RCC 7860 (cell line): ENCODE measurements around the gene MAPK8.

Experiments
- DNase-seq: peaks from one replicate; pipeline ENCODE4 v3.0.0-alpha.2; 2015; ENCODE audit warnings: low spot score
- FAIRE-seq: peaks from 2 replicates; lab custom pipeline; 2012; peaks lifted over from hg19 to GRCh38; lab: Jason Lieb, UNC

The MAPK8 gene

DNA sequence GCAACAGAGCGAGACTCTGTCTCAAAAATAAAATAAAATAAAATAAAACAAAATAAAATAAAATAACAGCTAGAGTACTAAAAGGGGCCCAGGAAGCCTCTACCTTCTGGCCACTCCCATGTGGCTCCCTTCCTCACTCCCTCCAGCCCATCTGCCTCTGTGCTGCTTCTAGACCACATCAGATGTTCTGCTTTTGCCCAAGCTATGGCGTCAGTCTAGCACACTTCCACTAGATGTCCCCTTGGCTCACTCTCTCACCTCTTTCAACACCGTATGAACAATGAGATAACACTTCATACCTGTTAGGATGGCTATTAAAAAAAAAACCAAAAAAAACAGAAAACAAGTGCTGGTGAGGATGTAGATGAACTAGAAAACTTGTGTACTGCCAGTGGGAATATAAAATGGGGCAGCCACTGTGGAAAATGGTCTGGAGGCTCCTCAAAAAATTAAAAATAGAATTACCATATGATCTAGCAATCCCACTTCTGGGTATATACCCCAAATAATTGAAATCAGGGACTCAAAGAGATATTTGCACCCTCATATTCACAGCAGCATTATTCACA lies 166.1 kb downstream of the MAPK8 start:
- FAIRE-seq (no peak), DNase-seq (no peak)

DNA sequence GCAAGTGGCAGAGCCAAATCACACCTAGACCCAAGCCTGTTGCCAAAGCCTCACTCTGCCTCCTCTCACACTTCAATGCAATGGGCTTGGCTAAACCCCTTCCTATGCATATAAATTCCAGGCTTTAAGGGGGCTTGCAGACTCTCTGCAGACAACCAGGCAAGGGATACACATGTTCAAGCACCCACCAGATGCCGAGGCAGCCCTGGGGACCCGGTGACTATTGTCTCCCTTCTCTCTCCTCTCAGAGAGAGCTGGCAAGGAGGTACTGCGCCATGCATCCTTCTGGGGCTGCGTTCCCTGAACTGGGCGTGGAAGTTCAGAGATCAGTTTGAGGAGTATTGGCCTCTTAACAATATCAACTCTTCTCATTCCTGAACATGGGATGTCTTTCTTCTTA lies 167.2 kb downstream of the MAPK8 start:
- no peak for DNase-seq
- no peak for FAIRE-seq

DNA sequence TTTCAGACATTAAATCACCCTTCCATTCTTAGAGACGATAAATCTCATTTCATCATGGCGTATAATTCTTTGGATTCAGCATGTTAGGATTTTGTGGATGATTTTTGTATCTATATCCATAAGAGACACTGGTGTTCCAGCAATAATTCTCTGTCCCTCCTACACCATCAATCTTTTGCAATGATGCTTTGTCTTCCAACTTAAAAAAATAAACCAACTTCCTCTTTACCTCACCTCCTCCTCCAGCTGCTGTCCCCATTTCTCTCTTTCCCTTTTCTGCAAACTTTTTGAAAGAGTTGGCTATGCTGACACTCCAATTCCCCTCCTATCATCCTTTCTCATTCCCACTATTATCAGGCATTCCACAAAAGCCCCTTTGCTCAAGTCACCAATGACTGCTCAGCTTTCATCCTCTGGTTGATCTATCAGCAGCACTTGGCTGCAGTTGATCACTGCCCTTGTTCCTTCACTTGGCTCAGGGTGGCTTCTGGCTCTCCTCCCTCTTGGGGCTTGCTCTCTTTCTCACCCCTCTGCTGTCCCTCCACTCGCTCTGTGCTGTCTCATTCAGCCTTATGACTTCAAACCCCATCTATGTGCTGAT lies 168.4 kb downstream of the MAPK8 start:
- FAIRE-seq, result no peak
- no peak for DNase-seq

DNA sequence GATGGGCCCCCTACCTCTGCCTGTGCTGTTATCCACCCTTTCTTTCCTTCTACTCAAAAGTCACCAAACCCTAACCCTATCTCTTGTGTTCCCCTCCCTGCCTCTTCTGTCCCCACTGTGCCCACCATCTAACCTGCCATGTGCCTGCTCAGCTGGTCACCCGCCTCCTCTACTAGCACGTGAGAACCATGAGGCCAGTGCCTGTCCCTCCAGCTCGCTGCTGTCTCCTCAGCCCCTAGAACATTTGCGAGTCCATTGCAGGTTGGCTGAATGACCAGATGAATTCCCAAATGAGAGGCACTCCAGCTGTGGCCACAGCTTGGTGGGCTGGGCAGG lies 169.4 kb downstream of the MAPK8 start:
- FAIRE-seq (no peak), DNase-seq (no peak)

DNA sequence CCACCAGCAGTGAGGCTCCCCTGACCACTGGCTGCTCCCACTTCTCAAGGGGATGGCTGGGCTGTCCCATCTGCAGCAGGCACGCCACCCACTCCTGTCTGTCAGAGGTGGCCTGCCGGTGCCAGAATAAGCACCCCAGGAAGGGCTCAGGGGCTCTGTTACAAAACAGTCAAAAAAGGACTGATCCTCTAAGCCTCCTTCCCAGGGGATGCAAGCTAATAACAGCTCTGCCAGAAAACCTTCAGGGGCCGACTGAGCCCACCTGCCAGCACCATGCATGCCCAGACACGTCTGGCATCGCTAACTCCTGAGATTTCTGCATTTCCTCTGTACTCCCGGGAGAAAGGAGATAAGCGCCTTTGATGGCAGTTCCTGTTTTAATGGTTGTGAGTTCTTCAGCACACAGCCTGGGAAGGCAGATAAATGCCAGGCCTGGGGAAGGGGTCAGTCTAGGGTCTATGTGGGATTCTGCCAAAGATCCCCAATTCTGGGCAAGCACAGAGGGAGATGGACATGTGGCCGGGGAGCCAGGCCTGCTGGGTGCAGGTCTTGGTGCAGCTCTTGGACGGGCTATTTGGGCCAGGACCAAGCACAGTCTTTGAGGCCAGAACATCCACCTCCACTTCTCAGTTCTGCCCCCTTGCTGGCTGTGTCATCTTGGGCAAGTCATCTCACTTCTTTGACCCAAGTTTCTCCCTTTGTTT lies 170.0 kb downstream of the MAPK8 start:
- DNase-seq, result no peak
- no peak for FAIRE-seq

DNA sequence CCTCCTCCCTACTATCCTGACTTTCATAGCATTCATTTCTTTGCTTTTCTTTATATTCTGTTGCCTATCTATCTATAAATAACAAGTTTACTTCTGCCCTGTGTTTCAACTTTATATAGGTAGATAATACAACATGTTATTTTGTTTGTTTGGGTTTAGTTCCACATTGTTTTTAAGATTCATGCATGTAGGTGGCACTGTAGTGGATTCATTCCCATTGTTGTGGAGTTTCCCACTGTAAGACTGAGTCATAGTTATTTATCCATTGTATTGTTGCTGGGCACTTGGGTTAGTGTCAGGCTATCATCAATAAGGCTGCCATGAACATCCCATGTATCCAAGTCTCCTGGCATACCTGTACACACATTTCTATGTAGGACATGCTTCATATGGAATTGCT lies 170.7 kb downstream of the MAPK8 start:
- FAIRE-seq, result no peak

DNA sequence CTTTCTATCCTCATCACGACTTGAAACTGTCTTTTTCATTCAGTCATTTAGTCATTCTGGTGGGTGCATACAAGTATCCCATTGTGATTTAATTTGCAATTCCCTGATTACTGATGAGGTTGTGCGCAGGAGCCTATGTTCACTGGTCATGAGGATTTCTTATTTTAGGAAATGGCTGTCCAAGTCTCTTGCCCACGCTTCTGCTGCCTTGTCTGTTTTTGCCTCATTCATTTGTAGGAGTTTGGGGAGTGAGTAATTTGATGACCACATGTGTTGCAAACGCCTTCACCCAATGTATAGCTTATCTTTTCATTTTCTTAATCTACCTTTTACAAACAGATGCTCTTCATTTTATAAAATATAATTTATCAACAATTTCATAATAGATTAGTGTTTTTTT lies 171.1 kb downstream of the MAPK8 start:
- DNase-seq (no peak), FAIRE-seq (no peak)

More for the DNA sequence above, 170.7 kb downstream of the MAPK8 start:
- DNase-seq, result no peak

DNA sequence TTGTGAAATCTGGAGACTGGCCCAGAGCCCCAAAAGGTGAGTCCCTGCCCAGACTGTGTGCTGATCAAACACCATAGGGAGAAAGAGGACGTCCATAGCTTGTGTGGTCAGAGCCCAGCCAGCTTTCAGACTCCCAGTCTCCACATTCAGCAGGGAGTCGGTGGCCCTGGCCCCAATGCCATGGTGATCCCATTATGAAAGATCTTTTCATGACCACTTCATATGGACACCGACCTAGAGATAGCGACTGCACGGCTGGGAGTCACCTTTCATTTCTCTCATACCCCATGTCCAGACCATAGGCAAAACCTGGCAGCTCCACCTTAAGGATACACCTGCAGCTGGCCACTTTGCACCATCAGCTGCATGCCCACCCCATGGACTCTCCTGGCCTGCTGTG lies 172.0 kb downstream of the MAPK8 start:
- no peak for FAIRE-seq
- DNase-seq, result no peak

DNA sequence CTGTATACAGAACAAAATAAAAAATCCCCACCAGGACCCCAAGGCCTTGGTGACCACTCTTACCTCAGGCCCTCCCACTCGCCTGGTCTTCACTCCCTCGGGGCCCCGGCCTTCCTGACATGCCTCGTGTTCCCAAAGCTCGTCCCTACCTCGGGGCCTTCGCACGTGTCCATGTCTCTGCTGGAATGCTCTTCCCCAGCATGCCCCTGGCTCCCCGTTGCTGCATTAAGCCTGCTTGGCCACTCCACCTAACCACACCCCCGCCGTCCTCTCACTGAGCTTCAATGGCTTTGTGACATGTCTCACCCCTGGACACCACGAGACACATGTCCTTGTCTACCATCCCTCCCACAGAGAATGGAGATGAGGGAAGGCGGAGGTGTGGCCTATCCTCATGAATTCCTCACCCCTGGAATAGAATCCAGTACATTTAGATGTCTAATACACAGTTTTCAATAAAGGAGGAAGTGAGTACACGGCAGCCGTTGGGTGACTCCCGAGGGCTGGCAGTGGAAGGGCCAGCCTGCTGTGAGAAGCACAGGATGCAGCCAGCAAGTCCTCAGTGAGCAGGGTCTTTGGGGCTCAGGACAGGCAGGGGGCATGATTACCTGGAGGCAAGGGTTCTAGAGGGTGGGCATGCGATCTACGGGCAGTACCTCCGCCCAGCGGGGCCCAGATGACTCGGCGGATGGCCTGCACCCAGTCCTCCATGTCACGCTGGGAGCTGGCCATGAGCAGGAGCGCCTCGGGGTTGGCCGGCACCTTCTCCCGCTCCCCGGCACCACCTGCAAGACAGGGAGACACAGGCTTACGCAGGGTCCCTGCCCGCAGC lies 172.7 kb downstream of the MAPK8 start:
- DNase-seq (no peak), FAIRE-seq (no peak)

DNA sequence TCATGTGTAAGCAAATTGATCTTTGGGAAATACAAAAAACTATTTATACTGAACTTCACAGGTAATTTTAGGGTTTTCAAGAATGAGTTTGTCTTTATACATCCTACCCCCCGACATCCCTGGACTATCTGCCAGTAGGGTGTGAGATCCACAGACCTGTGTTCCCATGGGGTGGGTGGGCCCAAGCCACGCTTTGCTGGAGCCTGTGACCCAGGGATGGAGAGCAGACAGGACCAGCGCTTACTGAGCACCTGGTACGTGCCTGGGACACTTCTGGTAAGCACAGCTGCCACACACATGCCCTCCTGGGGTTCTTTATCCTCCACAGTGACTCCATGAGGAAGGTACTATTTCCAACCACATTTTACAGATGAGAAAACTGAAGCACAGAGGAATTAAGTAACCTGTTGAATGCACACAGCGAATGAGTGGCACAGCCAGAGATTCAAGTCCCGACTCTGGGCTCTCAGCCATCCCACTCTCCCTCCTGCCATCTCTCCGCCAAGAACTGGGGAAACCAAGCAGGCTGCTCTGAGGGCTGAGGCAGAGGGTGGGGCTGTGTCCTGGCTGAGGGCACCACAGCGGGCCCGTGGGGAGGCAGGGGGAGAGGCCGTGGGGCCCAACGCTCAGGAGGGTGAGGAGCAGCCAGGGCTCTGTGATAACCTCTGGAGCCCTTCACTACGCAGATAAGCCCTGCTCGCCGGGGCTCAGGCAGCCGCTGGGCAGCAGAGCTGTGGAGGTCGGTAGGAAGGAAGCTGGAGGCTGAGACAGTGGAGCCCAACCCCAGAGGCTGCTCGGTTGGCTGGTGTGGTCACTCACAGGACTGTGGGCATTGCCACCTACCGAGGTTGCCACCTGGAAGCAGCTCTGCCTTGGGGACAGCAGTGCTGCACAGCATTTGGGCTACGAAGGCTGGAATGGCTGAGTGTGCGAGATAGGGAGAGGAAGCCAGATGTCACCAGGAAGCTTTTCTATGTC lies 174.2 kb downstream of the MAPK8 start:
- FAIRE-seq (no peak), DNase-seq (no peak)

DNA sequence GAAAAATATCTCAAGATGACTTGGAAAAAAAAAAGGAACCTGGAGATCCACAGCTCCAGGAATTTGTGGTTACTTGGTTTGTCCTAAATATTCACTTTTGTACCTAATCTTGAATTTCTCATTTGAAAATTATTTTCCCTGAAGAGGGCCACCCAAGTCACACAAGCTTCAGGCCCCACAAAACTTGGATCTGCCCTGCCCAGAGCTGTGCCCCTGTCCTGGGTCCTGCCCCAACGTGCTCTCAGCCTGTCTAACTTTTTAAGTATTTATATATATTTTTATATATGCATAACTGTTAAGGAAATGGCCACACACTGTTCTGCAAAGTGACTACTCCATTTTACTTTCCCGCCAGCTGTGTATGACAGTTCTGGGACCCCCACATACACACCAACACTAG lies 174.9 kb downstream of the MAPK8 start:
- DNase-seq (no peak), FAIRE-seq (no peak)

DNA sequence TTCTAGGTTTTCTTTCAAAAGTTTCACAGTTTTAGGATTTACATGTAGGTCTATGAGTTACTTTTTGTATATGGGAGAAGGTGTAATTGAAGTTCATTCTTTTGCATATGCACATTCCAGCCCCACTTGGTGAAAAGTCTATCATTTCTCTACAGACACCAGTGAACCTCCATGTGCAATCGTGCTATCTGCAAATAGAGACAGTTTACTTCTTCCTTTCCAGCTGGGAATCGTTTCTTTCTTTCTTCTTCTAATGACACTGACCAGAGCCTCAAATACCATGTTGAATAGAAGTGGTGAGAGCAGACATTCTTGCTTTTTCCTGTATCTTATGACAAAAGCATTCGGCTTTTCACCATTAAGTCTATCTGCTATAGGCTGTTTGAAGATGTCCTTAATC lies 175.7 kb downstream of the MAPK8 start:
- FAIRE-seq (no peak), DNase-seq (no peak)

DNA sequence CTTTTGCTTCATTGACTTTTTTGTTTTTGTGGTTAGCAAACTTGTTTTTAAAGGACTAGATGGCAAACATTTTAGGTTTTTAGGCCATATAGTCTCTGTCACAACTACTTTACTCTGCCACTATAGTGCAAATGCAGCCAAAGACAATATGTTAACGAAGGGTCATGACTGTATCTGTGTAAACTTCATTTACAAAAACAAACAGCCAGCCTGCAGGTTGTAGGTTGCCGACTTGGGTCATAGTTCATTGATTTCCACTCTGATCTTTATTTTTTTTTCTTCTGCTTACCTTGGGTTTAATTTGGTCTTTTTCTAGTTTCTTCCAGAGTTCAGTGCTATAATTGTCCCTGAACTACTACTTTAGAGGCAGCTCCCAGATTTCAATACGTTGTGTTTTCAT lies 178.4 kb downstream of the MAPK8 start:
- FAIRE-seq, result no peak
- DNase-seq, result no peak

DNA sequence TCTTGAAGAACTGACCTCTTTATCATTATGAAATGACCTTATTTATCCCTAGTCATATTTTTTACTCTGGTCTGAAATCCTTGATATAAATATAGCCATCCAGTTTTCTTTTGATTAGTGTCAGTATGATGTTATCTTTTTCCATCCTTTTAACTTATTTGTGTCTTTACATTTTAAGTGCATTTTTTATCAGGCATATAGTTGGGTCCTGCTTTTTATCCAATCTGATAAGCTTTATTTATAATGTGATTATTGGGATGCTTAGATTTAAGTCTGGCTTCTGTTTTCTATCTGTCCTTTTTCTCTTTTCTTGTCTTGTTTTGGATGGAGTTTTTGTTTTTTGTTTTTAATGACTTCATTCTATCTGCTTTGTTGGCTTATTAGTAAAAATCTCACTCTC lies 179.2 kb downstream of the MAPK8 start:
- no peak for DNase-seq
- FAIRE-seq, result no peak

DNA sequence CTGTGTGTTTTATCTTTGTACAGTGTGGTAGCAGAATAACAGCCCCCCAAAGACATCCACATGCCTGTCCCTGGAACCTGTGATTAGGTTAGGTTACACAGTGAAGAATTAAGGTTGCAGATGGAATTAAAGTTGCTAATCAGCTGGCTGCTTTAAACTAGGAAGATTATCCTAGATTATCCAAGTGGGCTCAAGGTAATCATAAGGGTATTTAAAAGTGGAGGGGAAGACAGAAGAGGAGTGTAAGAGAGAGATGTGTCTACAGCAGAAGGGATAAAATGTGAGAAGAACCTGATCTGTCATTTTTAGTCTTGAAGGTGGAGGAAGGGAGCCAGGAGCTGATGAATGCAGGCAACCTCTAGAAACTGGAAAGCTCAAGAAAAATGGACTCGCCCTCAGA lies 180.8 kb downstream of the MAPK8 start:
- no peak for DNase-seq
- FAIRE-seq, result no peak
